BE2C (cell line): ENCODE data around the gene THSD4.

Source experiments
- DNase-seq: peaks from one replicate; pipeline ENCODE4 v3.0.0-alpha.2; 2020
- H3K27me3 ChIP-seq: fragments of 250-450 bp; sonication (Bioruptor Pico); 2 replicates; pipeline ENCODE4 v1.5.1; 2020; ENCODE audit warnings: mild to moderate bottlenecking
- H3K36me3 ChIP-seq: fragments of 250-450 bp; sonication (Bioruptor Pico); 2 replicates; pipeline ENCODE4 v1.5.1; 2020; ENCODE audit warnings: mild to moderate bottlenecking
- H3K4me1 ChIP-seq: fragments of 250-450 bp; sonication (Bioruptor Pico); 2 replicates; pipeline ENCODE4 v1.5.1; 2020
- H3K4me3 ChIP-seq: 2 replicates; pipeline ENCODE4 v1.5.1; 2011; ENCODE audit warnings: low read depth, low read length
- H3K9me3 ChIP-seq: fragments of 250-450 bp; sonication (Bioruptor Pico); 2 replicates; pipeline ENCODE4 v1.5.1; 2020
- TF ChIP-seq, protein P1 (sequence below): IDR thresholded peaks from 2 replicates; pipeline ENCODE4 v1.5.1; 2012; ENCODE audit warnings: mild to moderate bottlenecking, low read depth, low read length

Gene THSD4

DNA sequence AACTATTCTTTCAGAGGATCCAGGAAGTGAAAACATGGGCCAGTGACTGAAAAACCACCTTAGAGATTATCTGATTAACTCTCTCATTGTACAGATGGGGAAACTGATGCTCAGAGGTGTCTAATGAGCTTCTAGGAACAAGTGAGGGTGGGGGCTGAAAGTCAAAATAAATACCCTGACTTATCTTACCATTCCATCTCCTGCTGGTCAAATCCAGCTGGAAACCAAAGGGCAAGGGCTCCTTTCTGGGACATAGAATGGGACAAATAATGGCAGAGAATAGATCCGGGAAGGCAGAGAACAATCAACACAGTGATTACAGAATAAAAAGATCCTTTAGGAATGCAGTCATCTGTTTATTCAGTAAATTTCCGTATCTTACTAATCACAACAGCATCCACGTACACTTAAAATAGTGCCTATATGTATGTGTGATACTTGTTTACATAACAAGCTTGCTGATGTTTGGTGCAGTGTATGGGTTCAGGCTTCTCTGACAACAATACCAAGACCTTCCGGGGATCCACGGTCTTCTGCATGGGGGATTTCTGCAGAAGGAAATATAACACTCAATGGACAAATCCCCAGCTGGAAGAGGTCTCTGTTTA lies 173.2 kb downstream of the THSD4 start:
- TF ChIP-seq, protein P1, sequence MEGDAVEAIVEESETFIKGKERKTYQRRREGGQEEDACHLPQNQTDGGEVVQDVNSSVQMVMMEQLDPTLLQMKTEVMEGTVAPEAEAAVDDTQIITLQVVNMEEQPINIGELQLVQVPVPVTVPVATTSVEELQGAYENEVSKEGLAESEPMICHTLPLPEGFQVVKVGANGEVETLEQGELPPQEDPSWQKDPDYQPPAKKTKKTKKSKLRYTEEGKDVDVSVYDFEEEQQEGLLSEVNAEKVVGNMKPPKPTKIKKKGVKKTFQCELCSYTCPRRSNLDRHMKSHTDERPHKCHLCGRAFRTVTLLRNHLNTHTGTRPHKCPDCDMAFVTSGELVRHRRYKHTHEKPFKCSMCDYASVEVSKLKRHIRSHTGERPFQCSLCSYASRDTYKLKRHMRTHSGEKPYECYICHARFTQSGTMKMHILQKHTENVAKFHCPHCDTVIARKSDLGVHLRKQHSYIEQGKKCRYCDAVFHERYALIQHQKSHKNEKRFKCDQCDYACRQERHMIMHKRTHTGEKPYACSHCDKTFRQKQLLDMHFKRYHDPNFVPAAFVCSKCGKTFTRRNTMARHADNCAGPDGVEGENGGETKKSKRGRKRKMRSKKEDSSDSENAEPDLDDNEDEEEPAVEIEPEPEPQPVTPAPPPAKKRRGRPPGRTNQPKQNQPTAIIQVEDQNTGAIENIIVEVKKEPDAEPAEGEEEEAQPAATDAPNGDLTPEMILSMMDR = no peak
- Histone ChIP-seq H3K9me3 (no peaks in the 10 kb centered on the region), H3K4me1 (no peaks in the 10 kb centered on the region), H3K27me3 (no peaks in the 10 kb centered on the region), H3K4me3 (no peak overlapping the region), H3K36me3 (no peaks in the 10 kb centered on the region)
- DNase-seq = no peak

GRCh38 chr15:71290002-71290401 lies 174.7 kb downstream of the THSD4 start:
- TF ChIP-seq, protein P1 = no peak
- H3K27me3 ChIP-seq = no peaks in the 10 kb centered on the region
- no peak for DNase-seq
- no peak overlapping the region for H3K4me3 ChIP-seq
- no peaks in the 10 kb centered on the region for H3K9me3 ChIP-seq
- peaks cover 7% of the 10 kb centered on the region; the same call in 1 of the 2 replicates for H3K4me1 ChIP-seq
- no peaks in the 10 kb centered on the region for H3K36me3 ChIP-seq

DNA sequence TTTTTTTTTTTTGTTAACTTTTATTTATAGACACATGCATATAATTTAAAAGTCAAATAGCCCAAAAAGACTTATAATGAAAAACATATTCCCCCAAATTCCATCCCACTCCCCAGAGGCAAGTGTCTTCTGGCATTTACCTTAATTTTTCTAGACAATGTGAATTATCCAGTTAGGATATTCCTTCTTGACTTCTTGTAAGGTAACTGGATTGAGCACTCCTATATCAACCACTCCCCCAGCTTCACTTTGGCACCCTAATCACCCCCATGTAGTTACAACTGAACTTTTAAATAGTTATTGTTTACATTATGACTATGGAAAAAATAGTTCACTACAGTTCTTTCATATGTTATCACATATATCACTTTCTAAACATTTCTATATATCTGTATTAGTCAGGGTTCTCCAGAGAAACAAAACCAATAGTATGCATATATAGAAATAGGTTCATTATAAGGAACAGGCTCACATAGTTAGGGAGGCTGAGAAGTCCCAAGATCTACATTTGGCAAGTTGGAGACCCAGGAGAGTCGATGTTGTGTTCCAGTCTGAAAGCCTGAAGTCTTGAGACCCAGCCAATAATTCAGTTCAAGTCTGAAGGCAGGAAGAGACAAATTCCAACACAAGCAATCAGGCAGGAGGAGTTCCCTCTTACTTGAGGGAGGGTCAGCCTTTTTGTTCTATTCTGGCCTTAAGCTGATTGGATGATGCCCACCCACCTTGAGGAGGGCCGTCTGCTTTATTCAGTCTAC lies 175.8 kb downstream of the THSD4 start:
- TF ChIP-seq, protein P1 = no peak
- Histone ChIP-seq H3K9me3 (no peaks in the 10 kb centered on the region), H3K27me3 (no peaks in the 10 kb centered on the region), H3K4me3 (no peak overlapping the region), H3K36me3 (no peaks in the 10 kb centered on the region), H3K4me1 (peaks cover 10% of the 10 kb centered on the region)
- DNase-seq = no peak

DNA sequence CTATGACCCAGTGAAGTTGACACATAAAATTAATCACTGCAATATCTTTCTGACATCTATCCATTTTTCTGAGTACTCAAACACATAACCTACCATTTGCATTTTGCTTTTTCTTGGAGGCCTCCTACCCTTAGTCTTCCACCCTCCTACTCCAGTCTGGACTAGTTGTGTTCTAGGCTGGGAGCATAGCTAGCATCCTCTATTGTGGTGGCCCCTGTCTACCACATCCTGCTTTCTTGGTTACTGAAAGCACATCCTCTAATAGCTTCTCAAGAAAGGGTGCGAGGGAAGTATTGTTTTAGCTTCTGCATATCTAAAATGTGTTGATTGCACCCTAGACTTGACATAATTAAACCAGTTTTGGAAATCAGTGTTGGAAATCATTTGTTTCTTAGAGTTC lies 176.5 kb downstream of the THSD4 start:
- Histone ChIP-seq H3K4me1 (peaks cover 10% of the 10 kb centered on the region), H3K36me3 (no peaks in the 10 kb centered on the region), H3K9me3 (no peaks in the 10 kb centered on the region), H3K4me3 (no peak overlapping the region), H3K27me3 (no peaks in the 10 kb centered on the region)
- no peak for DNase-seq
- TF ChIP-seq, protein P1 = no peak

- Histone ChIP-seq H3K9me3 (no peaks in the 10 kb centered on the region), H3K4me1 (peaks cover 10% of the 10 kb centered on the region), H3K4me3 (no peak overlapping the region), H3K27me3 (no peaks in the 10 kb centered on the region), H3K36me3 (no peaks in the 10 kb centered on the region)
- DNase-seq = no peak
- TF ChIP-seq, protein P1 = no peak
Observed at GRCh38 chr15:71293723-71294122, 178.5 kb downstream of the THSD4 start.

DNA sequence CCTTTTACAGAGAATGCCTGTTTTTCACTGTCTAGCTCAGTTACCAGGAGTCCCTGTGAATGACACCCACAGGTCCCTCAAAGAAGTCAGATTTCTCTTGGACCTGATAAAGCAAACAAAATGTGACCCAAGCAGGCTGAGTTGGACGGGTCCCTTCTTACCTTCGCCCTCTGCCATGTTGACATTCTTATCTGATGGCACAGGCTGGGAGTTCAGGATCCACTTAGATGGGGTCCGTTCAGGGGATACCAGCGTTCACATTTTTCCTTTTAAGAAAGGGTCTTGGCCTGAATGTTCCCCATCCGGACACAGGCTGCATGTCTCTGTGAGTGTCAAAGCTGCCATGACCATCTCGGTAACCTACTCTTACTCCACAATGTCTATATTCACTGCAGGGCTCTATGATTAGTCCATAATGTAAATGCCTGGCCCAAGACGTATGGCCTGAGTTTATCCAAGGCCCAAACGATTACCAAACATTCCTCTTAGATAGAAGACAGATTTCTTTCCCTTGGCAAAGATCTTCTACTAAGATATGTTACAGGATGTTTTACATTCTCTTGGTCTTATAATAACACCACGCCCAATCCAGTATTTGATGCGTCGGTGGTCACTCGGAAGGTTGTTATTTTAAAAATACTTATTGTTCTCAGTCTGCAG lies 179.1 kb downstream of the THSD4 start:
- DNase-seq = no peak
- TF ChIP-seq, protein P1 = no peak
- Histone ChIP-seq H3K36me3 (no peaks in the 10 kb centered on the region), H3K4me3 (no peak overlapping the region), H3K27me3 (no peaks in the 10 kb centered on the region), H3K9me3 (no peaks in the 10 kb centered on the region), H3K4me1 (peaks cover 10% of the 10 kb centered on the region)
